HEK293 (cell line): ENCODE data around the gene HHLA2.

ENCODE experiments used
- CTCF ChIA-PET: fragments of 350-600 bp; formaldehyde crosslinking; extraction: SDS; loops from one replicate; lab custom pipeline; 2021; ENCODE audit warnings: antibody characterized with exemption; lab: Yijun Ruan, JAX
- POLR2A ChIA-PET: fragments of 300-600 bp; formaldehyde crosslinking; extraction: SDS; loops from one replicate; lab custom pipeline; 2020; ENCODE audit warnings: antibody characterized with exemption, inconsistent platforms; lab: Yijun Ruan, JAX
- H3K27ac ChIP-seq: fragments of 200-500 bp; sonication (Bioruptor generic); 2 replicates; pipeline ENCODE4 v1.5.1; 2014; ENCODE audit warnings: low read depth, low read length, control low read depth, inconsistent platforms; ENCODE audit errors: extremely low read depth
- H3K36me3 ChIP-seq, 2 experiments: fragments of 200-500 bp in 1 of 2; sonication (Bioruptor generic) in 1 of 2; 1 replicate in 1 of 2; 2 replicates in 1 of 2; pipeline ENCODE4 v1.5.1; 2014 to 2017; ENCODE audit warnings: inconsistent platforms in 2 of 2, low read length in 2 of 2; ENCODE audit not compliant: control insufficient read depth in 2 of 2, insufficient read depth in 1 of 2
- H3K4me1 ChIP-seq: fragments of 200-500 bp; sonication (Bioruptor generic); 2 replicates; pipeline ENCODE4 v1.5.1; 2014; ENCODE audit warnings: mild to moderate bottlenecking, low read length, inconsistent platforms; ENCODE audit not compliant: control insufficient read depth, insufficient read depth
- H3K4me3 ChIP-seq: 2 replicates; pipeline ENCODE4 v1.5.1; 2011; ENCODE audit warnings: low read depth, mild to moderate bottlenecking, control low read depth, low read length, moderate library complexity
- H3K9me3 ChIP-seq: fragments of 200-500 bp; sonication (Bioruptor generic); 2 replicates; pipeline ENCODE4 v1.5.1; 2014; ENCODE audit warnings: low read depth, low read length, inconsistent platforms; ENCODE audit not compliant: control insufficient read depth, insufficient read depth
- KLF9 ChIP-seq: fragments of 450-650 bp; formaldehyde crosslinking; IDR thresholded peaks from 2 replicates; pipeline ENCODE4 v1.5.1; 2016; ENCODE audit warnings: missing biosample characterization, missing genetic modification characterization, low read depth
- ZBTB21 ChIP-seq: fragments of 450-650 bp; formaldehyde crosslinking; IDR thresholded peaks from 2 replicates; pipeline ENCODE4 v1.5.1; 2017; ENCODE audit warnings: missing biosample characterization, missing genetic modification characterization
- ZNF114 ChIP-seq: fragments of 450-650 bp; formaldehyde crosslinking; IDR thresholded peaks from 2 replicates; pipeline ENCODE4 v1.5.0; 2017; ENCODE audit warnings: missing biosample characterization, missing genetic modification characterization
- ZNF169 ChIP-seq: fragments of 450-650 bp; formaldehyde crosslinking; IDR thresholded peaks from 2 replicates; pipeline ENCODE4 v1.5.1; 2016; ENCODE audit warnings: missing biosample characterization, missing genetic modification characterization
- ZNF341 ChIP-seq: fragments of 450-650 bp; formaldehyde crosslinking; IDR thresholded peaks from 2 replicates; pipeline ENCODE4; 2016; ENCODE audit warnings: low read depth, missing biosample characterization, missing genetic modification characterization
- ZNF366 ChIP-seq: fragments of 450-650 bp; formaldehyde crosslinking; conservative IDR thresholded peaks from 2 replicates; pipeline ENCODE4 v1.5.1; 2016; ENCODE audit warnings: missing biosample characterization, missing genetic modification characterization
- ZNF37A ChIP-seq: fragments of 450-650 bp; IDR thresholded peaks from 2 replicates; pipeline ENCODE4 v1.5.1; 2018; ENCODE audit warnings: missing biosample characterization, missing genetic modification characterization
- ZNF416 ChIP-seq: fragments of 450-650 bp; formaldehyde crosslinking; IDR thresholded peaks from 2 replicates; pipeline ENCODE4 v1.5.1; 2016; ENCODE audit warnings: missing biosample characterization, missing genetic modification characterization
- ZNF530 ChIP-seq: fragments of 450-650 bp; formaldehyde crosslinking; IDR thresholded peaks from 2 replicates; pipeline ENCODE4 v1.5.1; 2016; ENCODE audit warnings: low read depth, missing biosample characterization, missing genetic modification characterization
- ZNF600 ChIP-seq: fragments of 450-650 bp; formaldehyde crosslinking; IDR thresholded peaks from 2 replicates; pipeline ENCODE4 v1.5.1; 2016; ENCODE audit warnings: missing biosample characterization, missing genetic modification characterization
- ZNF621 ChIP-seq: fragments of 450-650 bp; formaldehyde crosslinking; IDR thresholded peaks from 2 replicates; pipeline ENCODE4 v1.5.1; 2017; ENCODE audit warnings: missing biosample characterization, missing genetic modification characterization
- ZNF624 ChIP-seq: fragments of 450-650 bp; formaldehyde crosslinking; IDR thresholded peaks from 2 replicates; pipeline ENCODE4 v1.5.1; 2017; ENCODE audit warnings: missing biosample characterization, missing genetic modification characterization
- ZNF670 ChIP-seq: fragments of 450-650 bp; formaldehyde crosslinking; IDR thresholded peaks from 2 replicates; pipeline ENCODE4 v1.5.1; 2016; ENCODE audit warnings: missing biosample characterization, missing genetic modification characterization, low read depth
- ZNF830 ChIP-seq: fragments of 450-650 bp; IDR thresholded peaks from 2 replicates; pipeline ENCODE4 v1.5.0; 2018; ENCODE audit warnings: missing biosample characterization, missing genetic modification characterization, low read depth, mild to moderate bottlenecking, moderate library complexity
- TF ChIP-seq, protein P1 (sequence below): fragments of 450-650 bp; formaldehyde crosslinking; IDR thresholded peaks from 2 replicates; pipeline ENCODE4 v1.5.1; 2016; ENCODE audit warnings: missing biosample characterization, missing genetic modification characterization, borderline replicate concordance
- TF ChIP-seq, protein P2 (sequence below): fragments of 450-650 bp; formaldehyde crosslinking; IDR thresholded peaks from 2 replicates; pipeline ENCODE4 v1.5.1; 2016; ENCODE audit warnings: missing biosample characterization, missing genetic modification characterization
- TF ChIP-seq, protein P3 (sequence below): fragments of 450-650 bp; formaldehyde crosslinking; IDR thresholded peaks from 2 replicates; pipeline ENCODE4 v1.5.1; 2016; ENCODE audit warnings: missing biosample characterization, missing genetic modification characterization
- TF ChIP-seq, protein P4 (sequence below): fragments of 450-650 bp; formaldehyde crosslinking; IDR thresholded peaks from 2 replicates; pipeline ENCODE4 v1.5.1; 2016; ENCODE audit warnings: missing biosample characterization, missing genetic modification characterization, borderline replicate concordance

The HHLA2 gene

DNA sequence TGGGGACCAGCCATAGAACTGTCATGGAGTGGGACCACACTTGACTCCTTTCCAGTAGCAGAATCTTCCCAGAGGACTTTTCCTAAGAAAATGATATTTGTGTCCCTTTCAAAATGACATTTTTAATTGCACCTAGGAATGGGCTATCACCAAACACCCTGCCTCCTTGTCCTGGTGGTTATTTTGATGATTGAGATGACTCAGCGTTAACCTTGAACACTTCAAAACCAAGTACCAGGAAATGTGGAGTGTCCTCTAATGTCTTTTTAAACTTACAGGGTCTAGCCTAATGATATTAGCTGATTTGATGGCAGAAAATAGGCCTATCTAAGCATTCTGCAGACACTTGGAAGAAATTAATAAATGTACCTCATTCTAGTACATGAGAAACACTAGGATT lies 90.7 kb downstream of the HHLA2 start (continued):
- TF ChIP-seq ZNF341 (tag by site-specific recombination) = no peak

DNA sequence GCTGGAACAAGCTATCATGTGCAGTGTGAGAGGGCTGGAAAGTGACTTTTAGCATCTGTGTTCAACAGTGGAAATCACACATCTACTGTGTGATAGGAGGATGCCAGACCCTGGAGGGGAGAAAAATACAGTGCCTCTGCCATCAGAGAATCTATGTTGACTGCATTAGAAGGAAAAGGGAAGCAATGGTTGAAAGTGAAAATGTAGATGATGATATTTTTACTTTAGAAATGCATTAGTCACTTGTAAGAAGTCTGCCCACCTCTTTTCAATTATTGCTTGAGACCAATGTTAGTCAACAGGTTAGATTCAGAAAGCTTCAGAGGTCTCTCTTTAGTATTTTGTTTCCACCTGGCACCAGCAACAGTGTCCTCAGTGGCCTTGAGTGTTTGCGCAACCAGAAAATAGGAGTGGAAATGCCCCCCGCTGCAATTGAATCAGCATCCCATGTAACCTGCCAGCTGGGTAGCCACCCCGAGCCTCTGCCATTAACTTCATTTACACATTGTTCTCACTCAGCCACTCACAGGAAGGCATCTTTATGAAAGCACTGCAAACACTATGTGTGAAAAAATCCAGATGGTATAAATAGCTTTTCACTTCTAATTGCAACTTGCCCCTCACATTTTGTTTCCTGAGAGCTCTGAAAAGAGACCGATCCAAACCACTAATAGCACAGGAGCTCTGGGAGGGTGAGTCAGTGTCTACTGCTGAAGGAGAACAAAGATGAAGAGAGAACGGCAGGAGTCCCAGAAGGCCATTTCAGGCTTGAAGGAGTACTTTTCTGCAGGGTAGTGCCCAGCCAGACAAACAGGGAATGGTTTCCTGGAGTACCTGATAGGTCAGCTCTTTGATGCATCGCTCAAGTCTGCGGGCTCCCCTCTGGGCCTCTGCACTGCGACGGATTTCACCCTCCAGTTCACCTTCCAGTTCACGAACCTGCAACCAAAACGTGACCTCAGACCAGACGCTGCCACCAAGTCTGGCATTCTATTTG lies 92.1 kb downstream of the HHLA2 start:
- ChIA-PET CTCF (interaction anchor here (0.6 kb wide), 1 partner anchor 89 kb away, joined by 4 read pairs; no protein-coding TSS in a partner anchor), POLR2A (no interaction called here)
- no peaks in the 10 kb centered on the region for H3K36me3 ChIP-seq
- no peak overlapping the region for H3K27ac ChIP-seq
- TF ChIP-seq, protein P1, sequence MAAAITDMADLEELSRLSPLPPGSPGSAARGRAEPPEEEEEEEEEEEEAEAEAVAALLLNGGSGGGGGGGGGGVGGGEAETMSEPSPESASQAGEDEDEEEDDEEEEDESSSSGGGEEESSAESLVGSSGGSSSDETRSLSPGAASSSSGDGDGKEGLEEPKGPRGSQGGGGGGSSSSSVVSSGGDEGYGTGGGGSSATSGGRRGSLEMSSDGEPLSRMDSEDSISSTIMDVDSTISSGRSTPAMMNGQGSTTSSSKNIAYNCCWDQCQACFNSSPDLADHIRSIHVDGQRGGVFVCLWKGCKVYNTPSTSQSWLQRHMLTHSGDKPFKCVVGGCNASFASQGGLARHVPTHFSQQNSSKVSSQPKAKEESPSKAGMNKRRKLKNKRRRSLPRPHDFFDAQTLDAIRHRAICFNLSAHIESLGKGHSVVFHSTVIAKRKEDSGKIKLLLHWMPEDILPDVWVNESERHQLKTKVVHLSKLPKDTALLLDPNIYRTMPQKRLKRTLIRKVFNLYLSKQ (tag by site-specific recombination) = no peak
- TF ChIP-seq ZNF530 (tag by site-specific recombination) (no peak), ZNF416 (tag by site-specific recombination) (no peak), ZBTB21 (tag by site-specific recombination) (no peak), ZNF114 (no peak), ZNF624 (tag by site-specific recombination) (no peak), ZNF366 (tag by site-specific recombination) (no peak), ZNF169 (tag by site-specific recombination) (no peak), KLF9 (tag by site-specific recombination) (no peak)
- TF ChIP-seq, protein P2, sequence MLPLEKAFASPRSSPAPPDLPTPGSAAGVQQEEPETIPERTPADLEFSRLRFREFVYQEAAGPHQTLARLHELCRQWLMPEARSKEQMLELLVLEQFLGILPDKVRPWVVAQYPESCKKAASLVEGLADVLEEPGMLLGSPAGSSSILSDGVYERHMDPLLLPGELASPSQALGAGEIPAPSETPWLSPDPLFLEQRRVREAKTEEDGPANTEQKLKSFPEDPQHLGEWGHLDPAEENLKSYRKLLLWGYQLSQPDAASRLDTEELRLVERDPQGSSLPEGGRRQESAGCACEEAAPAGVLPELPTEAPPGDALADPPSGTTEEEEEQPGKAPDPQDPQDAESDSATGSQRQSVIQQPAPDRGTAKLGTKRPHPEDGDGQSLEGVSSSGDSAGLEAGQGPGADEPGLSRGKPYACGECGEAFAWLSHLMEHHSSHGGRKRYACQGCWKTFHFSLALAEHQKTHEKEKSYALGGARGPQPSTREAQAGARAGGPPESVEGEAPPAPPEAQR (tag by site-specific recombination) = no peak
- TF ChIP-seq, protein P3, sequence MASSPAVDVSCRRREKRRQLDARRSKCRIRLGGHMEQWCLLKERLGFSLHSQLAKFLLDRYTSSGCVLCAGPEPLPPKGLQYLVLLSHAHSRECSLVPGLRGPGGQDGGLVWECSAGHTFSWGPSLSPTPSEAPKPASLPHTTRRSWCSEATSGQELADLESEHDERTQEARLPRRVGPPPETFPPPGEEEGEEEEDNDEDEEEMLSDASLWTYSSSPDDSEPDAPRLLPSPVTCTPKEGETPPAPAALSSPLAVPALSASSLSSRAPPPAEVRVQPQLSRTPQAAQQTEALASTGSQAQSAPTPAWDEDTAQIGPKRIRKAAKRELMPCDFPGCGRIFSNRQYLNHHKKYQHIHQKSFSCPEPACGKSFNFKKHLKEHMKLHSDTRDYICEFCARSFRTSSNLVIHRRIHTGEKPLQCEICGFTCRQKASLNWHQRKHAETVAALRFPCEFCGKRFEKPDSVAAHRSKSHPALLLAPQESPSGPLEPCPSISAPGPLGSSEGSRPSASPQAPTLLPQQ = no peak
- H3K4me1 ChIP-seq = no peaks in the 10 kb centered on the region
- no peak overlapping the region for H3K4me3 ChIP-seq
- H3K9me3 ChIP-seq = no peaks in the 10 kb centered on the region

DNA sequence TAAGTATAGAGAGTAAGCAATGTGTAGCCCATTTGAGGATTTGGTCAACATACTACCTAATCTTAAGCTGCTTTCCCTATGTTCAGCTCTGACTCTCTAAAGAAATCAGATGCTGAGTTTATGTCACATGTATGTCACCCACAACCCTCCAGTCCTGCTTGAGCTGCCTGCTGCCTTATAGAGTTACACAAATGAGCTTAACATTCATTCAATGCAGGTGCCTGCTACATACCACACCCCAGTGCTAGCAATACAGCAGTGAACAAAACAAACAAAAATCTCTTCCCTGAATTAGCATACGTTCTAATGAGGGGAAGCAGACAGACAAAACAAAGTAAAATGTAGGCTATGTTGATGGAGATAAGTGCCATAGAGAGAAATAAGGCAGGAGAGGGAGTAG lies 93.0 kb downstream of the HHLA2 start:
- H3K27ac ChIP-seq = no peak overlapping the region
- no peaks in the 10 kb centered on the region for H3K4me1 ChIP-seq
- H3K36me3 ChIP-seq = no peaks in the 10 kb centered on the region
- ChIA-PET POLR2A (no interaction called here), CTCF (no interaction called here)
- no peak overlapping the region for H3K4me3 ChIP-seq
- no peaks in the 10 kb centered on the region for H3K9me3 ChIP-seq
- TF ChIP-seq ZNF830 (tag by site-specific recombination) (no peak), ZNF37A (tag by site-specific recombination) (no peak), ZNF621 (tag by site-specific recombination) (no peak), ZNF600 (tag by site-specific recombination) (no peak), ZNF670 (tag by site-specific recombination) (no peak)
- TF ChIP-seq, protein P4, sequence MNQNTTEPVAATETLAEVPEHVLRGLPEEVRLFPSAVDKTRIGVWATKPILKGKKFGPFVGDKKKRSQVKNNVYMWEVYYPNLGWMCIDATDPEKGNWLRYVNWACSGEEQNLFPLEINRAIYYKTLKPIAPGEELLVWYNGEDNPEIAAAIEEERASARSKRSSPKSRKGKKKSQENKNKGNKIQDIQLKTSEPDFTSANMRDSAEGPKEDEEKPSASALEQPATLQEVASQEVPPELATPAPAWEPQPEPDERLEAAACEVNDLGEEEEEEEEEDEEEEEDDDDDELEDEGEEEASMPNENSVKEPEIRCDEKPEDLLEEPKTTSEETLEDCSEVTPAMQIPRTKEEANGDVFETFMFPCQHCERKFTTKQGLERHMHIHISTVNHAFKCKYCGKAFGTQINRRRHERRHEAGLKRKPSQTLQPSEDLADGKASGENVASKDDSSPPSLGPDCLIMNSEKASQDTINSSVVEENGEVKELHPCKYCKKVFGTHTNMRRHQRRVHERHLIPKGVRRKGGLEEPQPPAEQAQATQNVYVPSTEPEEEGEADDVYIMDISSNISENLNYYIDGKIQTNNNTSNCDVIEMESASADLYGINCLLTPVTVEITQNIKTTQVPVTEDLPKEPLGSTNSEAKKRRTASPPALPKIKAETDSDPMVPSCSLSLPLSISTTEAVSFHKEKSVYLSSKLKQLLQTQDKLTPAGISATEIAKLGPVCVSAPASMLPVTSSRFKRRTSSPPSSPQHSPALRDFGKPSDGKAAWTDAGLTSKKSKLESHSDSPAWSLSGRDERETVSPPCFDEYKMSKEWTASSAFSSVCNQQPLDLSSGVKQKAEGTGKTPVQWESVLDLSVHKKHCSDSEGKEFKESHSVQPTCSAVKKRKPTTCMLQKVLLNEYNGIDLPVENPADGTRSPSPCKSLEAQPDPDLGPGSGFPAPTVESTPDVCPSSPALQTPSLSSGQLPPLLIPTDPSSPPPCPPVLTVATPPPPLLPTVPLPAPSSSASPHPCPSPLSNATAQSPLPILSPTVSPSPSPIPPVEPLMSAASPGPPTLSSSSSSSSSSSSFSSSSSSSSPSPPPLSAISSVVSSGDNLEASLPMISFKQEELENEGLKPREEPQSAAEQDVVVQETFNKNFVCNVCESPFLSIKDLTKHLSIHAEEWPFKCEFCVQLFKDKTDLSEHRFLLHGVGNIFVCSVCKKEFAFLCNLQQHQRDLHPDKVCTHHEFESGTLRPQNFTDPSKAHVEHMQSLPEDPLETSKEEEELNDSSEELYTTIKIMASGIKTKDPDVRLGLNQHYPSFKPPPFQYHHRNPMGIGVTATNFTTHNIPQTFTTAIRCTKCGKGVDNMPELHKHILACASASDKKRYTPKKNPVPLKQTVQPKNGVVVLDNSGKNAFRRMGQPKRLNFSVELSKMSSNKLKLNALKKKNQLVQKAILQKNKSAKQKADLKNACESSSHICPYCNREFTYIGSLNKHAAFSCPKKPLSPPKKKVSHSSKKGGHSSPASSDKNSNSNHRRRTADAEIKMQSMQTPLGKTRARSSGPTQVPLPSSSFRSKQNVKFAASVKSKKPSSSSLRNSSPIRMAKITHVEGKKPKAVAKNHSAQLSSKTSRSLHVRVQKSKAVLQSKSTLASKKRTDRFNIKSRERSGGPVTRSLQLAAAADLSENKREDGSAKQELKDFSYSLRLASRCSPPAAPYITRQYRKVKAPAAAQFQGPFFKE (tag by site-specific recombination) = no peak
